IMR-90 (cell line): ENCODE data around the gene TMEM63C. TPM values are rescaled to one million over a fixed set of nuclear protein-coding genes. Genes with fewer than 3 reads are reported as not detected.
A peak's percentile ranks its signal among the peaks of the same experiment; 100 is the strongest.

ENCODE experiments used
- ATAC-seq: fragments of 200-7000 bp; cut with Tn5 transposase; 2 replicates; pipeline ENCODE4 v1.9.1; 2020; ENCODE audit warnings: low read depth, mild to moderate bottlenecking, moderate library complexity
- BruUV-seq: library from RNA; stranded (reverse); fragments of 400-500 nt; replicated peaks from 2 replicates; lab custom pipeline; 2021; lab: Mats Ljungman, UMichigan
- CTCF ChIA-PET: fragments of 300-600 bp; formaldehyde crosslinking; extraction: SDS; loops from one replicate; lab custom pipeline; 2021; ENCODE audit warnings: antibody characterized with exemption; lab: Yijun Ruan, JAX
- POLR2A ChIA-PET: fragments of 300-600 bp; sonication (Branson Sonifier 250); formaldehyde crosslinking; loops from one replicate; lab custom pipeline; 2022; ENCODE audit warnings: antibody characterized with exemption; ENCODE audit not compliant: unreplicated experiment; lab: Charles Lee
- DNase-seq: peaks from one replicate; pipeline ENCODE4 v3.0.0; 2013
- H2AFZ ChIP-seq: replicated peaks from 2 replicates; pipeline ENCODE3; 2013; ENCODE audit warnings: low read length, mild to moderate bottlenecking; ENCODE audit not compliant: poor library complexity
- H2AK5ac ChIP-seq: 2 replicates; pipeline ENCODE4 v1.6.1; 2013; ENCODE audit warnings: low read depth, low read length, inconsistent platforms
- H2AK9ac ChIP-seq: replicated peaks from 2 replicates; pipeline ENCODE3; 2013; ENCODE audit warnings: mild to moderate bottlenecking, low read depth, low read length, moderate library complexity; ENCODE audit not compliant: poor library complexity
- H2BK120ac ChIP-seq: 2 replicates; pipeline ENCODE4 v1.6.1; 2013; ENCODE audit warnings: low read depth, low read length, inconsistent platforms
- H2BK15ac ChIP-seq: 3 replicates; pipeline ENCODE4 v1.6.1; 2013; ENCODE audit warnings: low read depth, low read length, inconsistent platforms
- H2BK20ac ChIP-seq: 2 replicates; pipeline ENCODE4 v1.6.1; 2013; ENCODE audit warnings: low read depth, mild to moderate bottlenecking, inconsistent platforms, low read length, moderate library complexity
- H2BK5ac ChIP-seq: 2 replicates; pipeline ENCODE4 v1.6.1; 2013; ENCODE audit warnings: mild to moderate bottlenecking, low read depth, low read length, inconsistent platforms; ENCODE audit not compliant: poor library complexity, severe bottlenecking
- H3K14ac ChIP-seq: replicated peaks from 2 replicates; pipeline ENCODE4 v1.6.1; 2013; ENCODE audit warnings: low read depth, low read length, inconsistent platforms
- H3K18ac ChIP-seq: 2 replicates; pipeline ENCODE4 v1.6.1; 2013; ENCODE audit warnings: low read depth, low read length, control low read depth
- H3K23ac ChIP-seq: 2 replicates; pipeline ENCODE4 v1.6.1; 2013; ENCODE audit warnings: low read depth, low read length, inconsistent platforms
- H3K27ac ChIP-seq: 2 replicates; pipeline ENCODE4 v1.5.1; 2013; ENCODE audit warnings: mild to moderate bottlenecking, control low read depth, low read length; ENCODE audit not compliant: insufficient read depth
- H3K27me3 ChIP-seq: 2 replicates; pipeline ENCODE4 v1.6.1; 2013; ENCODE audit warnings: low read length; ENCODE audit not compliant: control insufficient read depth, insufficient read depth
- H3K36me3 ChIP-seq: 2 replicates; pipeline ENCODE4 v1.6.1; 2013; ENCODE audit warnings: low read length, mixed read lengths; ENCODE audit not compliant: control insufficient read depth, insufficient read depth
- H3K4ac ChIP-seq: 2 replicates; pipeline ENCODE4 v1.6.1; 2013; ENCODE audit warnings: low read depth, low read length, inconsistent platforms
- H3K4me1 ChIP-seq: 2 replicates; pipeline ENCODE4 v1.6.1; 2013; ENCODE audit warnings: low read length, mixed read lengths; ENCODE audit not compliant: control insufficient read depth, insufficient read depth
- H3K4me2 ChIP-seq: 2 replicates; pipeline ENCODE4 v1.6.1; 2013; ENCODE audit warnings: low read depth, mild to moderate bottlenecking, control low read depth, low read length, moderate library complexity
- H3K4me3 ChIP-seq: 2 replicates; pipeline ENCODE4 v1.5.1; 2013; ENCODE audit warnings: low read depth, mild to moderate bottlenecking, control low read depth, low read length, moderate library complexity; ENCODE audit not compliant: insufficient read depth
- H3K56ac ChIP-seq: 2 replicates; pipeline ENCODE4 v1.6.1; 2013; ENCODE audit warnings: low read length, inconsistent platforms; ENCODE audit not compliant: insufficient read depth; ENCODE audit errors: extremely low read depth
- H3K79me1 ChIP-seq, 2 experiments: 2 replicates each; pipeline ENCODE4 v1.6.1; 2013; ENCODE audit warnings: low read length in 2 of 2, inconsistent platforms in 1 of 2, low read depth in 1 of 2
- H3K9ac ChIP-seq: 2 replicates; pipeline ENCODE4 v1.6.1; 2013; ENCODE audit warnings: low read depth, low read length, control low read depth
- H3K9me1 ChIP-seq: 2 replicates; pipeline ENCODE4 v1.6.1; 2013; ENCODE audit warnings: low read length, inconsistent platforms; ENCODE audit not compliant: insufficient read depth
- H3K9me3 ChIP-seq: 2 replicates; pipeline ENCODE4 v1.6.1; 2013; ENCODE audit warnings: low read length; ENCODE audit not compliant: control insufficient read depth, insufficient read depth
- H4K20me1 ChIP-seq: 2 replicates; pipeline ENCODE4 v1.6.1; 2013; ENCODE audit warnings: low read length, inconsistent platforms; ENCODE audit not compliant: insufficient read depth
- H4K5ac ChIP-seq: 2 replicates; pipeline ENCODE4 v1.6.1; 2013; ENCODE audit warnings: mild to moderate bottlenecking, low read depth, low read length, control low read depth
- H4K8ac ChIP-seq, 2 experiments: 2 replicates each; pipeline ENCODE4 v1.6.1; 2013; ENCODE audit warnings: low read depth in 2 of 2, low read length in 2 of 2, control low read depth in 1 of 2, inconsistent platforms in 1 of 2
- H4K91ac ChIP-seq: 2 replicates; pipeline ENCODE4 v1.6.1; 2013; ENCODE audit warnings: low read depth, low read length, inconsistent platforms; ENCODE audit not compliant: insufficient read depth
- CEBPB ChIP-seq: IDR thresholded peaks from 2 replicates; pipeline ENCODE4 v1.6.1; 2012; ENCODE audit warnings: low read depth, low read length, improper control_type of control experiment
- FOS ChIP-seq: fragments of 150-350 bp; IDR thresholded peaks from 2 replicates; pipeline ENCODE4 v1.6.1; 2016; ENCODE audit warnings: low read depth, low read length
- MXI1 ChIP-seq: IDR thresholded peaks from 2 replicates; pipeline ENCODE4 v1.6.1; 2012; ENCODE audit warnings: low read depth, mild to moderate bottlenecking, low read length, moderate library complexity, borderline replicate concordance
- RAD21 ChIP-seq: IDR thresholded peaks from 2 replicates; pipeline ENCODE4 v1.6.1; 2012; ENCODE audit warnings: low read length, improper control_type of control experiment
- SMC3 ChIP-seq: fragments of 150-350 bp; IDR thresholded peaks from 2 replicates; pipeline ENCODE4 v1.6.1; 2016; ENCODE audit warnings: low read depth, mild to moderate bottlenecking, antibody characterized with exemption, low read length, moderate library complexity
- WGBS, 2 experiments: methylation state at CpG; one replicate each; pipeline versions ENCODE4 v1.1.5 to v1.1.7; 2013; ENCODE audit warnings: missing lambda C conversion rate in 2 of 2; ENCODE audit not compliant: insufficient read length in 1 of 2; ENCODE audit errors: extremely low coverage in 2 of 2; 5-methylcytosine and 5-hydroxymethylcytosine counted together
- dilution Hi-C: fragments of 300-500 bp; cut with HindIII; formaldehyde crosslinking; loops from one replicate; pipeline ENCODE4 v1.14.3; 2018; ENCODE audit warnings: low sequenced_read_pairs; ENCODE audit not compliant: unreplicated experiment
- in situ Hi-C: fragments of 300-500 bp; cut with MboI; formaldehyde crosslinking; loops from 3 replicates; pipeline ENCODE4 v1.14.3; 2019; ENCODE audit warnings: low sequenced_read_pairs, inconsistent platforms, mixed read lengths
- intact Hi-C: fragments of 100-400 bp; cut with micrococcal nuclease; formaldehyde crosslinking; loops from 2 replicates; pipeline ENCODE4 v1.10.0; 2022
- polyA plus RNA-seq, 3 experiments: library from polyadenylated mRNA; depleted of rRNA; stranded (reverse); fragments of >200 nt; gene quantifications; 2 replicates each; pipeline ENCODE4 v1.2.3, GENCODE V29; 2012; ENCODE audit warnings: low replicate concordance in 1 of 3
- total RNA-seq: library from RNA; depleted of rRNA; stranded (reverse); fragments of >200 nt; gene quantifications from 2 replicates; pipeline ENCODE4 v1.2.3, GENCODE V29; 2012
- TF ChIP-seq, protein P1 (sequence below): fragments of 150-350 bp; IDR thresholded peaks from 2 replicates; pipeline ENCODE4 v1.6.1; 2016; ENCODE audit warnings: low read depth, mild to moderate bottlenecking, low read length, moderate library complexity, borderline replicate concordance

Gene TMEM63C
- total and polyA plus RNA-seq, 2 of the 4 experiments (the other 2 are of a cell fraction): under 0.01 TPM; not detected in 1

DNA sequence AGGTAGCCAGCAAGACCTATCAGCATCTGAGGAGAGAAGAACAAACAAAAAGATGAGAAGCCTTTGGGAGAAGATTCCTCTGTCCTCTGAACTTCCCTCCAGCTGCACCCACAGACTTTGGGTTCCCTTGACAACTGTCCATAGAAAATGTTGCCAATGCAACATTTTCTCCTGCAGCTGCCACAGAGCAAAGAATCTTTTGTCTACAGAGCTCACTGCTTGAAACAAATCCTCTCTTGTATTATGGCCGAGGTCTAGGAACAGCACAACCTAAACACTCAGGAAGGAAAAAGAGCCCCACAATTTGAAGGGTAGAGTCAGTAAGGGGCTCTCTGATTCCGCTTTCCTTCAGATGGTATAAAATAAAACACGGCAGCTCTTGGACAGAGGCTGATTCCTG is 124.8 kb downstream of the TMEM63C start:
- Histone ChIP-seq H3K23ac (no peak overlapping the region), H3K4ac (peak overlapping the region; percentile 12), H3K9ac (no peak overlapping the region), H3K4me1 (peaks cover 12% of the 10 kb centered on the region), H2AFZ (no peak overlapping the region), H2BK20ac (peak overlapping the region; percentile 47; the same call in 1 of the 2 replicates), H2BK120ac (0 out of 2 replicates have a peak overlapping the region, but pooled peaks have one; percentile 4), H2BK15ac (no peak overlapping the region; the same call in 2 of the 3 replicates), H3K56ac (peak overlapping the region; percentile 36; the same call in 1 of the 2 replicates), H2BK5ac (no peak overlapping the region), H2AK9ac (no peak overlapping the region), H3K27me3 (no peaks in the 10 kb centered on the region), H3K9me3 (no peaks in the 10 kb centered on the region), H4K91ac (peak overlapping the region; percentile 13; the same call in 1 of the 2 replicates), H3K79me1 (peaks cover 6 to 18% of the 10 kb centered on the region in 2 experiments), H3K14ac (no peak overlapping the region), H3K27ac (no peak overlapping the region; the same call in 1 of the 2 replicates), H3K18ac (0 out of 2 replicates have a peak overlapping the region, but pooled peaks have one; percentile 21), H3K36me3 (no peaks in the 10 kb centered on the region), H4K20me1 (peaks cover 7% of the 10 kb centered on the region; the same call in 1 of the 2 replicates), H3K4me2 (0 out of 2 replicates have a peak overlapping the region, but pooled peaks have one; percentile 22), H3K4me3 (no peak overlapping the region), H3K9me1 (peaks cover 15% of the 10 kb centered on the region), H4K8ac (peak overlapping the region; percentile 2 to 37; a peak in 2 of 4 replicates), H4K5ac (no peak overlapping the region), H2AK5ac (peak overlapping the region; percentile 22; the same call in 1 of the 2 replicates)
- intact Hi-C loops (no loop called here), dilution Hi-C loops (no loop called here), in situ Hi-C loops (loop anchor here (25.0 kb wide), 1 partner anchor 419 kb away; no protein-coding TSS in a partner anchor)
- DNase-seq (no peak), ATAC-seq (no peak)
- no TSS peak for BruUV-seq
- CTCF ChIA-PET: interaction anchor here (1.1 to 1.8 kb wide), 3 partner anchors 9 to 155 kb away, joined by 3 to 16 read pairs (median 3); no protein-coding TSS in a partner anchor
- no peak for TF ChIP-seq MXI1
- TF ChIP-seq RAD21: no peak
- TF ChIP-seq CEBPB: no peak
- TF ChIP-seq, protein P1, sequence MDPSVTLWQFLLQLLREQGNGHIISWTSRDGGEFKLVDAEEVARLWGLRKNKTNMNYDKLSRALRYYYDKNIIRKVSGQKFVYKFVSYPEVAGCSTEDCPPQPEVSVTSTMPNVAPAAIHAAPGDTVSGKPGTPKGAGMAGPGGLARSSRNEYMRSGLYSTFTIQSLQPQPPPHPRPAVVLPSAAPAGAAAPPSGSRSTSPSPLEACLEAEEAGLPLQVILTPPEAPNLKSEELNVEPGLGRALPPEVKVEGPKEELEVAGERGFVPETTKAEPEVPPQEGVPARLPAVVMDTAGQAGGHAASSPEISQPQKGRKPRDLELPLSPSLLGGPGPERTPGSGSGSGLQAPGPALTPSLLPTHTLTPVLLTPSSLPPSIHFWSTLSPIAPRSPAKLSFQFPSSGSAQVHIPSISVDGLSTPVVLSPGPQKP: no peak
- no peak for TF ChIP-seq SMC3
- TF ChIP-seq FOS: no peak
- 67% methylated on average over 2 of the region's 3 CpGs; no CpG with 5 or more reads in 1 of the 2 experiments for WGBS, 2 experiments
- POLR2A ChIA-PET: no interaction called here
